Kidney glomerular epithelial cell (primary cell): ENCODE results near the gene AOC3.
"Not testable (repeated sequence)": the region's sequence is repeated elsewhere in the genome, so short reads cannot be mapped to it uniquely, and the experiment has no call there.

Experiments used
- DNase-seq: peaks from one replicate; lab custom pipeline; 2025; lab: John Stamatoyannopoulos, UW

The AOC3 gene

GRCh38 chr17:42891539-42892152, 40.6 kb downstream of the AOC3 start:
- DNase-seq, result peak; percentile 19

- DNase-seq, result no peak
These were observed 42.4 kb downstream of the AOC3 start for GRCh38 chr17:42893359-42893758.

GRCh38 chr17:42894283-42895184, 43.5 kb downstream of the AOC3 start:
- no peak for DNase-seq

GRCh38 chr17:42895185-42895555, 44.2 kb downstream of the AOC3 start:
- DNase-seq, result peak; percentile 74

- no peak for DNase-seq
These were observed 47.3 kb downstream of the AOC3 start for GRCh38 chr17:42898147-42898811.

GRCh38 chr17:42899981-42900380, 49.0 kb downstream of the AOC3 start:
- not testable (repeated sequence) for DNase-seq

- DNase-seq, result no peak
These were observed 49.7 kb downstream of the AOC3 start, which contains the start of gene G6PC1 for GRCh38 chr17:42900460-42901331. G6PC1 (plus strand) TSS chr17:42900799; CDS start chr17:42900877, 78 bp downstream.

- no peak for DNase-seq
These were observed 50.7 kb downstream of the AOC3 start for GRCh38 chr17:42901535-42902229.

- DNase-seq, result no peak
These were observed 53.1 kb downstream of the AOC3 start for GRCh38 chr17:42904110-42904469.

GRCh38 chr17:42906772-42907446, 55.9 kb downstream of the AOC3 start:
- DNase-seq, result no peak
